Activated naive CD4-positive, alpha-beta T cell treated with anti-CD3 and anti-CD28 coated beads, Interleukin-2, amount 10 ng/mL, durations not matched to agents 7 days and 5 days (primary cell): ENCODE results near the gene ARPC1B.

Source experiments
- CTCF ChIA-PET: fragments of 350-600 bp; sonication (Branson Sonifier 250); formaldehyde crosslinking; loops from one replicate; lab custom pipeline; 2021; ENCODE audit warnings: antibody characterized with exemption; lab: Charles Lee
- DNase-seq: peaks from one replicate; pipeline ENCODE4 v3.0.0-alpha.2; 2020
- H3K27ac Mint-ChIP-seq: one replicate; pipeline ENCODE4 v1.8.0; 2021; ENCODE audit warnings: mild to moderate bottlenecking, moderate library complexity, mixed read lengths
- H3K27me3 Mint-ChIP-seq: one replicate; pipeline ENCODE4 v1.8.0; 2021; ENCODE audit warnings: mild to moderate bottlenecking, mixed read lengths
- H3K36me3 Mint-ChIP-seq: one replicate; pipeline ENCODE4 v1.8.0; 2021; ENCODE audit warnings: mixed read lengths
- H3K4me1 Mint-ChIP-seq: one replicate; pipeline ENCODE4 v1.8.0; 2021; ENCODE audit warnings: mixed read lengths
- H3K4me3 Mint-ChIP-seq: one replicate; pipeline ENCODE4 v1.8.0; 2021; ENCODE audit warnings: mild to moderate bottlenecking, moderate library complexity, mixed read lengths
- H3K9me3 Mint-ChIP-seq: one replicate; pipeline ENCODE4 v1.8.0; 2021; ENCODE audit warnings: mixed read lengths

ARPC1B gene

GRCh38 chr7:99440195-99440594, 65.7 kb downstream of the ARPC1B start:
- Mint-ChIP-seq H3K27me3 (no peaks in the 10 kb centered on the region), H3K9me3 (no peaks in the 10 kb centered on the region), H3K4me3 (peak overlapping the region; percentile 98), H3K36me3 (peaks cover 23% of the 10 kb centered on the region), H3K4me1 (peaks cover 41% of the 10 kb centered on the region), H3K27ac (no peak overlapping the region)
- CTCF ChIA-PET = no interaction called here
- DNase-seq = no peak
